Fibroblast of skin of scalp (primary cell): ENCODE data around the gene LBX1.

Experiments used
- DNase-seq: peaks from one replicate; pipeline ENCODE4 v3.0.0-alpha.2; 2013

The LBX1 gene

DNA sequence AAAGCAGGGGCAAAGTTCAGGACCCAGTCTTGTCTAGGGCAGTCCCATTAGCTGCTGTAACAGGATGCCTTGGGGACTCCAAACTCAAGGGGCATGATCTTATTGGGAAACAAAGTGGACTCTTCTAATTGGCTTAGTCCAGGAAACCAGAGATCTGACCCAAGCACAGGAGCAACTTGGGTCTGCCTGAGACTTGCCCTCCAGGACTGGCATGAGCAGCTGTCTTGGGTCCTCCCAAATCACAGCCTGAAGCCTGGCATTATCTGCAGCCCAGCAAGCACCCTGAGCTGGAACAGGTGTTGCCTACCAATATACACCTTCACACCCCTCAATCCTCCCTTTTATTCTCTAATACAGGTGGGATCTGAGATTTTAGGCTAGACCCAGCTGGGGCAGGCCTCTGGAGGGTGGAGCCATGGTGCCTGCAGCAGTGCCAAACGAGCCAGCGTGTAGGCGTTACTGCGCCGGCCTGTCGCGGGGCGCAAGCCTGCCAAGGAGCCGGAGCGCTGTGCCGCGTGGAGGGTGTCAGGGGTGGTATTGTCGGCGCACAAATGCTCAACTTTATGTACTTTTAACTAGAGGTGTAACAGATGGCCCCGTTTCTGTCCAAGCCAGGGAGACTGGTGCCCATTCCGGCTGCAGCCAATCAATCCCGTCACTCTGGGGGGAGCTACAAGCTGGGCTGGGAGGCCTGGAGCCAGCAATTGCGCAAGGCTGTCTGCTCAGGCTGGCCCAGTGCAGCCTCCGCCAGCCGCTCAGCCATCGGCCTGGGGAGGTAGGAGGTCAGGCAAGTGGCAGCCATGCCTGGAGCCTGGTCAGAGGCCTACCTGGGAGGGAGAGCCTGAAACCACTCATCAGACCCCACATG is 12.8 kb upstream of the LBX1 start:
- DNase-seq, result no peak

DNA sequence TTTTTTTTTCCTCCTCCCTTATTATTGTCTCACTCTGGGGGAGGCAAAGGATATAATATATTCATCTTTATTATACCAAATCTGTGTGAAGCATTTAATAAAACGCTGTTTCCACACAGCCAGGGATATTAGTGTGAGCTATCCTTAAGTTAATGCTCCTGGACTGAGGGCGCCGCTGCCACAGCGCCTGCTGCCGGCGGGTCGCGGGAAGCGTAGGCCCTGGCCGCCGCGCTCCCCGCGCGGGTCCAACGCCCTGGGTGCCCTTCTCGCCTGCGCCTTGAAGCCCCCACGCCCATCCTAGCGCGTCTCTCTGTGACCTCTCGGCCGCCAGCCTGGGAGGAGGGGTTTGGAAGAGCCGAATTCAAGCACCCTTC is 9.5 kb upstream of the LBX1 start:
- no peak for DNase-seq

DNA sequence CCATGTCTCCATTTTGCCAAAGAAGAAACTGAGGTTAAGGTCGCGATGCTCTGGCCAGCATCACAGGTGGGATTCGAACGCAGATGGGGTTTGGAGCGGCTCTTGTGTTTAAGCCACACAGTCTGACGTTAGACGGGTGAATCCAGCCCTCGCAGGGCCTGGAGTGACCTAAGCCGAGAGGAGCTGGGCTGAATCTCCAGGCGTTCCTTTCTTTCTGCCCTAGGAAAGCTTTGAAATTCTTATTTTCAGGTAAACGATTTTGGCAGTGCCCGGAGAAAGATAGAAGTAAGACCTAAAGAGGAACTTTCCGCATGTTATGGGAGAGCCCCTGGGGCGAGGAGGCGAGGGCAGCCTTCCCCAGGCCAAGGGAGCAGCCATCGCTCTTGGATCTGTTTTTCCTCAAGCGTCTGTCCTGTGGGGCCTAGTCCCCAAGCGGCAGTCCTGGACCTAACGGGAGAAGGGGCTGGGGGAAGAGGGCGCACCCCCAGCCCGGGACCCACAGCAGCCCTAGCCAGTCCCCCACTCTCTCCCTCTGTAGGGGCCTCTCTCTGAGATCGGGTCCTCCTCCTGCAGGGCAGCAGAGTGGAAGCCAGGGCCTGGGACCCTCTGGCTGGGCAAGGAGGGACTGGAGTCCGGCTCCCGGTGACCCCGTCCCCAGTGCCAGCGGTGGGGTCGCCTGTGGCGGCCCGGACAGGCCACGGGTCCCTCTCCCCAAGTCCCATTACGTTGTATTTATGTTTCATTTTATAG is 8.9 kb upstream of the LBX1 start:
- no peak for DNase-seq

DNA sequence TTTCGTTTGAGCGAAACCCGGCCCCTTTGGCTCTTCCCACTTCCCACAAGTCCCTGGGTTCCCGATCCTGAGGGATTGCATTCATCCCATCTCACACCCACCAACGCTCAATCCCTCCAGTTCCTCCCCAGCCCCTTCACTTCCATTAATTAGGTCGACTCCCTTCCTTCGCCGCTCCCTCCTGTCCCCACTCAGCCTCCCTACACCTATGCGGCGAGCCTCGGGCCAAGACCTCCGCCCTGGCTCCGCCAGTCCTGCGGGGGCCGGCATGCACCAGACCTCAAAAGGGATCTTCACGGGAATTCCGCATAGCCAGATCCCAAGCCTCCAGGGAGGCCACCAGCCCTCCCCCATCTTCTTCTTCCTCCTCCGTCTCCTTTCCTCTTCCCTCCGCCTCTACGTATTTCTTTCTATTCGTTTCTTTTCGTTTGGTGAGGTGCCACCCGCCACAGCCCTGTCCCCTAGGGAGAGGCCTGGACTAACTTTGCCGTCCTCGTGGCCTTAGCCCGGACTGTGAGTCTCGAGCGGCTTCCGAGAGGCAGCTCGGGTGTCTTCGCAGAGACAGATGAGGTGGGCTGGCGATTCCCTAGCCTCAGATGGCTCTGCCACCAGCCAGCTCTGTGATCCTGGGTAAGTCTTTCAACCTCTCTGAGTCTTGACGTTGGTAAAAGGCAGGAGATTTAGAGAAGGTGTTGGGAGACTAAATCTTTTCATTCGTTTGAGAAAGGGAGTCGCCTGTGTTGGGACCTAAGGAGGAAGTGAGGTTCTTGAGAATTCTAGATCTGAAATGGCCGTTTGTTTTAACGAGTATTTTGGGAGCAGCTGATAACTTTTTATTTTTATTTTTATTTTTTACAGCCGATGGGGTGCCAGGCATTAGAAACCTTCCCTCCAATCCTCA is 8.1 kb upstream of the LBX1 start:
- DNase-seq, result no peak

- no peak for DNase-seq
These were observed 7.3 kb upstream of the LBX1 start for GRCh38 chr10:101236376-101237080.

DNA sequence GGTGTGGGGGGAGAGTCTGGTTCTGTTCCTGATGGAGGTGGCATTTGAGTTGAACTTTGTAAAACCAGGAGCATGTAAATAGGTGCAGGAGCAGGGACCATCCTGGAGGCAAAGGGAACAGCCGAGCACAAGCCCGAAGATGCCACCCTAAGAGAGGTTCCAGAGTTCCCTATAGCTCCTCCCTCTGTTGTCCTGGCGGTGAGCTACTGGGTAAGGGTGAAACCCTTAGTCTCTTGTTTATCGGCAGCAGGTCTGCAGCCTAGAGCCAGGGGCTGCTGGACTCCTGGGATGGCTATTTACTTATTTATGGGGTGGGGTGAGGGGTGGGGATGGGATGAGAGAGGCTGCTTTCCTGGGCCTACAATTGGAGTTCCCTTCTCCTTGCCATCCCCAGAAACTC is 6.5 kb upstream of the LBX1 start:
- no peak for DNase-seq

DNA sequence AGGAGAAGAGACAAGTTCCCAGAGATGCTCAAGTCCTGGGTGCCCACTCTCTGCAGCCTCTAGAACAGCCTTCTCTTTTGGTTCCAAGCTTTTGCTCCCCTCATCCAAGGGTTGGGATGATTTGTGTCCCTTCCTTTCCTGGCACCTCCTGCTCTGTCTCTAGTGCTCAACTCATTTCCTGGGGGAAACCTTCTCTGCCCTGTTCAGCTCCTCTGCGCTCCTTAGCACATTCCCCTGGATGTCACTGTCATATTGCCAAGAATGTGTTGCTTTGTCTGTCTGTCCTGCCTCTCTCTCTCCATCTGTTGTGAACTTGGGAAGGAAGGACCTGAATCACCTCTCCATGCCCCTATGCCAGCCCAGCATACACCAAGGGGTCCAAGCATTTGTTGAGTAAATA is 5.1 kb upstream of the LBX1 start:
- no peak for DNase-seq

DNA sequence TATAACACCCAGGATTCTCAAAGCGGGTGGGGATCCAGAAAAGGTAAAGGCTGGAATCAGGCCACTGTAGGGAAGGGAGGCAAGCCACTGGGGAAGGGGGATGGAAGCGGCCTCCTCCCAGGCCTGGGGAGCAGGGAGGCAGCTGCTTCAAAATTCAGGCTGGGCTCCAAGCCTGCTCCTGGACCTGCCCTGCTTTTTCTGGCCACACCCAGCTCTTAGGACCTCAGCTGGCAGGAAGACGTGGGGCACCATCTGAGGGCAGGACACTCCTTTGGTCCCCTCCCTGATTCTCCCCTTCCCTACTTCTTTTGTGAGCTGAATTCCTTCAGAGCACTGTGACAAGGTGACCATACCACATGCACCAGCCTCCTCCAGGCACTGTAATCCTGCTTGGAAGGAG is 4.6 kb upstream of the LBX1 start:
- no peak for DNase-seq

DNA sequence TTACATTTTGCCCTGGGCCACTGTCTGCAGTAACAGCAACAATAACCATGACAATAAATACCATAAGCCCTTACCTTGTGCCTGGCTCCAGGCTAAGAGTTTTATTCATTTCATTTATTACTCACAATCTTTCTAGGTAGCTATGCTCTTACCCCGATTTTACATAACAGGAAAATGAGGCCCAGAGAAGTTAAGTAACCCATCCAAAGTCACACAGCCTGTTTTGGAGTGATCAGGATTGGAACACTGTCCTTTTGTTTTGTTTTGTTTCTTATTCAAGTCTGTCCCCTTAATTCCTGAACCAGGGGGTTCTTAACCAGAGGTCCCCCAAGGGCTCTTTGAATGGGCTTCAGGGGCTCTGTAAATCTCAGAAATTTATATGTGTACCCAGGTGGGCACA is 4.2 kb upstream of the LBX1 start:
- DNase-seq, result no peak

GRCh38 chr10:101231912-101232689 is 2.8 kb upstream of the LBX1 start:
- DNase-seq, result no peak

DNA sequence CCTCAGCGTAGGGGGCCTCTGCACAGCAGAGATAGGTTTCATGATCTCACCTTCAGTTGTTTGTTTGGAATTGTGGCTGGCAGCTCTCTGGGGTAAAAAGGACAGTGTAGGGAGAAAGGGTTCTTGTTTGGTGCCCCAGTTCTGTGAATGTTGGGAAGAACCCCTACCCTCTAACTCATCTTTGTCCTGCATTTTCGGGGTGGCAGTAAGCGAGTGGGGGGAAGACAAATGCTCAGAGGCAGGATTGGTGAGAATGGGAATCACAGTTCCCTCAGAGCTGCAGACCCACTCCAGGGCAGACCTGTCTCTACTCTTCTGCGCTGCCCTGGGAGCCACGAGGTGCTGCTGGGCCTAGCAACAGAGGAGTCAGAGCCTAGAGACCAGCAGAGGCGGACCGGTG is 1.8 kb upstream of the LBX1 start:
- DNase-seq, result no peak

GRCh38 chr10:101230183-101230917 is 1.1 kb upstream of the LBX1 start:
- no peak for DNase-seq

DNA sequence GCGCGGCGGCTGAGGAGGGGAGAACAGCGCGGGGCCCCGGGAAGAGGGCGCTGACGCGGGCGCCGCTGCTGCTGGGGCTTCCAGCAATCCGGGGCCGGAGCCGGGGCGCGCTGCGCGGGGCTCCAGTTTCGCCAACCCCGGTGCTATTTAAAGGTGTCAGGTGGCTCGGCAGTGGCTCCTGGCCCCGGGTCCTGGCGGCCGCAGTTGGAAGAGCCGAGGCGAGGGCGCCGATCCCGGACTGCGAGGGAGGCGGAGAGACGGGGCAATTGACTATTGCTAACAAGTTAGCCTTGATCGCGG is 347 bp downstream of the LBX1 start:
- DNase-seq, result no peak

DNA sequence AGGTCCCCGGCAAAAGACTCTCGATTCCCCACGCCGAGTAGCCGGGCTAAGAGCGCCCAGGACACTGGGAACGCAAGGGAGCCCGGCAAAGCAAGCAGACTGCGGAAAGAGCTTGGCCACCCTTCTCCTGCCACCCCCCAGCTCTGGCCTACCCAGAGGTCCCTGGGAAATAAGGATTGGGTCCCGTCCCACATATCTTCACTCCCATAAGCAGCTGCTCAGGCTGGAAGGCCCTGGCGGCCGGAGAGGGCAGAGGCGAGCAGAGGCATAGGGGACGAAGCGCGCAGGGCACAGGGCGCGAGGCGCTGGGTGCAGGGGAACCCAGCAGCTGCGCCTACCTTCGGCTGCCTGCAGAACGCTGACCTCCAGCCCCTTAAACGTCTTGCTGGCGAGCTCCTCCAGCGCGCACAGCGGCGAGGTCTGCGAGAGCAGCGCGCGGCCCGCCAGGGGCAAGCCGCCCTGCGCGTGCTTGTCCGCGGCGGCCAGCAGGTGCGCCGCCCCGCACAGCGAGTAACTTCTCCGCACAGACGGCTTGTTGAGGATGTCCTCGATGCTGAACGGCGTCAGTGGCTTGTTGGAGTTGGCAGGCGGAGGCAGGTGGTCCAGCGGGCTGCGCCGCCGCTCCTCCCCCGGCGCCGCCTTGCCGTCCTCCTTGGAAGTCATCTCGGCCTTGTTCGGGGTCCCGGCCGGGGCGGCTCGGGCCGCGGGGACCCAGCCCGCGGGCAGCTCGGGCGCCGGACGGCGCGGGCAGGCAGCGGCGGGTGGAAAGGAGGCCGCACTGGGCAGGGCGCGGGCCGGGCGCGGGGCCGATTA is 904 bp downstream of the LBX1 start:
- DNase-seq, result no peak

DNA sequence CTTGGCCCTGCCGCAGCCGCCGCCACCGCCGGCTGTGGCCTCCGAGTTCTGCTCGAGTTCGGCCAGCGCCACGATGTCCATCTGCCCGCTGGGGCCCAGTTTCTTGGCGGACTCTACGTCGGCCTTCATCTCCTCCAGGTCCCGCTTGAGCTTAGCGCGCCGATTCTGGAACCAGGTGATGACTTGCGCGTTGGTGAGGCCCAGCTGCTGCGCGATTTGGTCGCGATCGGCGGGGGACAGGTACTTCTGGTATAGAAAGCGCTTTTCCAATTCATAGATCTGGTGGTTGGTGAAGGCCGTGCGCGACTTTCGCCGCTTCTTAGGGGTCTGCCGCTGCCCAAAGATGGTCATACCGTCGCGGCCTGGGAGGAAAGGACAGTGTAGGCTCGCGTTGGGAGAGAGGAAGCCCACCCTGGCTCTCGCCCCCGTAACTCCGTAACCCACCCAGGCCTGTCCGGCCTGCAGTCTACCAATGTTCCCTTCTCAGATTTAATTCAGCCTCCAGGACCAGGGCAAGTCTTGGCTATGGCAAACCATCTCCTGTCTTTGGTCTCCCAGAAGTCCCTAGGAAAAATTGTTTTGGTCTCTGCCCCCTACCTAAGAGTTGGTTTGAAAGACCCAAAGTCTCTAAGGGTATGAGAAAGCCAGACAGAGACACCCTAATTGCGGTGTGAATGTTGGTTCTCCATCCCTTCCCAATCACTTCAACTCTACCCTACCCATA is 1.7 kb downstream of the LBX1 start:
- DNase-seq, result no peak

GRCh38 chr10:101226491-101227428 is 2.5 kb downstream of the LBX1 start:
- DNase-seq, result no peak

GRCh38 chr10:101225846-101226421 is 3.3 kb downstream of the LBX1 start:
- DNase-seq, result no peak
